Activated naive CD8-positive, alpha-beta T cell (primary cell): ENCODE measurements around the gene HDAC6.
"Not testable (repeated sequence)": the region's sequence is repeated elsewhere in the genome, so short reads cannot be mapped to it uniquely, and the experiment has no call there.

Experiments
- H3K27ac Mint-ChIP-seq: one replicate; pipeline ENCODE4 v1.8.0; 2021; ENCODE audit warnings: mixed read lengths
- H3K27me3 Mint-ChIP-seq: one replicate; pipeline ENCODE4 v1.8.0; 2021; ENCODE audit warnings: mixed read lengths
- H3K36me3 Mint-ChIP-seq: one replicate; pipeline ENCODE4 v1.8.0; 2021; ENCODE audit warnings: mixed read lengths
- H3K4me1 Mint-ChIP-seq: one replicate; pipeline ENCODE4 v1.8.0; 2021; ENCODE audit warnings: low read depth, mixed read lengths
- H3K4me3 Mint-ChIP-seq: one replicate; pipeline ENCODE4 v1.8.0; 2021; ENCODE audit warnings: mild to moderate bottlenecking, mixed read lengths
- H3K9me3 Mint-ChIP-seq: one replicate; pipeline ENCODE4 v1.8.0; 2021; ENCODE audit warnings: low read depth, mixed read lengths

The HDAC6 gene

DNA sequence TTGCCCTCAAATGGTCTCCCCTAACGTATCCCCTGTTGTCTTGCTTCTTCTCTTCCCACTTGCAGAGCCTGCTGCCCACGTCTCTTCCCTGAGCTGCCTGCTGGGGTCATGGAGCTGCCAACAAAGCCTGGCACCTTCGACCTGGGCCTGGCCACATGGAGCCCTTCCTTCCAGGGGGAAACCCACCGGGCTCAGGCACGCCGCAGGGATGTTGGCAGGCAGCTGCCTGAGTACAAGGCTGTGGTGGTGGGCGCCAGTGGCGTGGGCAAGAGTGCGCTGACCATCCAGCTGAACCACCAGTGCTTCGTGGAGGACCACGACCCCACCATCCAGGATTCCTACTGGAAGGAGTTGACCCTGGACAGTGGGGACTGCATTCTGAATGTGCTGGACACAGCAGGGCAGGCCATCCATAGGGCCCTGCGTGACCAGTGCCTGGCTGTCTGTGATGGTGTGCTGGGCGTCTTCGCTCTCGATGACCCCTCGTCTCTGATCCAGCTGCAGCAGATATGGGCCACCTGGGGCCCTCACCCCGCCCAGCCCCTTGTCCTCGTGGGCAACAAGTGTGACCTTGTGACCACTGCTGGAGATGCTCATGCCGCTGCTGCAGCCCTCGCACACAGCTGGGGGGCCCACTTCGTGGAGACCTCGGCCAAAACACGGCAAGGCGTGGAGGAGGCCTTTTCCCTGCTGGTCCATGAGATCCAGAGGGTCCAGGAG, 27.3 kb downstream of the HDAC6 start:
- peaks cover 2% of the 10 kb centered on the region for H3K27me3 Mint-ChIP-seq
- H3K9me3 Mint-ChIP-seq: no peaks in the 10 kb centered on the region
- no peak overlapping the region for H3K4me3 Mint-ChIP-seq
- H3K27ac Mint-ChIP-seq: no peak overlapping the region
- H3K36me3 Mint-ChIP-seq: no peaks in the 10 kb centered on the region
- H3K4me1 Mint-ChIP-seq: peaks cover 11% of the 10 kb centered on the region

DNA sequence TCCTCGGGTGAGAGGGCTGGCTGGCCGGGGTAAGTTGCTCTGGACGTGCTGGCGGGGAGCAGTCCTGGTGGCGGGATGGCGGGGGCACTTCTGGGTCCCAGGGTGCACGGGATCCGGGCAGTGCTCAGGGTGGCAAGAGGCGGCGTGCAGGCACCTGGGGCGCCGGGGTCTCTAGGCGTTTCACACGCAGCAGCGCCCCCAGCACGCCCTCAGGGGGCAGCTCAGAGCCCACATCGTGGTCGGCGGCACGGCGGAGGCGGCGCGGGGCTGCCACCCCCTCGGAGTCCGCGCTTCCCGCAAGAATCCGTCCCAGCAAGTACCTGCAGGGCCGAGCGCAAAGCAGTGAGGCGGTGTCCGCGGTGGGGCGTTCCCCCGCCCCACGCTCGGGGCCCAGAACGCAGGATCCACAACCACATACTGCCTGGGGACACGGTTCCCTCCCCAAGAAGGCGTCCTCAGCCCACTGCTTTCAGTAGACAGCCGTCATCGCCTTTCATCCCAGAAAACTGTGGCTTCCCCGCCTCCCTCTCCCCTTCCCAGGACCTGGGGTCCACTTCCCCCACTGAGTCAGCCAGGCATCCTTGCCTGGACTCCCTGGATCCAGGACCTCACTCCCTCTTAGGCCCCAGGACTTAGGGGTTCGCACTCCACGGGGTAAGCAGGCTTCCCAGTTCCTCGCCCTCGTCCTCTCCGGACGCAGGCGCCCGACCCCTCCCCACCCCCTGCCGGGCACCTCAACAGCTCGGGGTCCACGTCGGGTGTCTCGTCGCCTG, 29.5 kb downstream of the HDAC6 start:
- Mint-ChIP-seq H3K27ac (no peak overlapping the region), H3K27me3 (peaks cover 2% of the 10 kb centered on the region), H3K4me1 (peaks cover 17% of the 10 kb centered on the region), H3K4me3 (no peak overlapping the region), H3K36me3 (no peaks in the 10 kb centered on the region), H3K9me3 (no peaks in the 10 kb centered on the region)

DNA sequence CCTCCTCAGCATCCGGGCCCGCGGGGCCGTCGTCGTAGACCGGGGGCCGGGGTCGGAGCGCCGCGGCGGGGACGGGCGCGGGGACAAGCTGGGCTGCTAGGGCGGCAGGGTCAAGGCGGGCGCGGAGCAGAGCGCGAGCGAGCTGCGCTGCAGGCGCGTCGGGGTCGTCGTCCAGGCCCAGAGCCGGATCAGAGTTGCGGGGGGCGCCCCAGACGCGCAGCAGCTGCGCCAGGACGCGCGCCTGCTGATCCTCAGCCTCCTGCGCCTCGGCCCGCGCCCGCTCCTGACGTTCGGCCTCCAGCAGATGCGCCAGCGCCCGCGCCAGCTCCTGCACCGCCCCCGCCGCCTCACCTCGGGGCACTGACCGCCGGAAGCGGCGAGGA, 30.0 kb downstream of the HDAC6 start:
- Mint-ChIP-seq H3K9me3 (no peaks in the 10 kb centered on the region), H3K27ac (no peak overlapping the region), H3K36me3 (no peaks in the 10 kb centered on the region), H3K4me3 (no peak overlapping the region), H3K4me1 (peaks cover 19% of the 10 kb centered on the region), H3K27me3 (peaks cover 2% of the 10 kb centered on the region)

DNA sequence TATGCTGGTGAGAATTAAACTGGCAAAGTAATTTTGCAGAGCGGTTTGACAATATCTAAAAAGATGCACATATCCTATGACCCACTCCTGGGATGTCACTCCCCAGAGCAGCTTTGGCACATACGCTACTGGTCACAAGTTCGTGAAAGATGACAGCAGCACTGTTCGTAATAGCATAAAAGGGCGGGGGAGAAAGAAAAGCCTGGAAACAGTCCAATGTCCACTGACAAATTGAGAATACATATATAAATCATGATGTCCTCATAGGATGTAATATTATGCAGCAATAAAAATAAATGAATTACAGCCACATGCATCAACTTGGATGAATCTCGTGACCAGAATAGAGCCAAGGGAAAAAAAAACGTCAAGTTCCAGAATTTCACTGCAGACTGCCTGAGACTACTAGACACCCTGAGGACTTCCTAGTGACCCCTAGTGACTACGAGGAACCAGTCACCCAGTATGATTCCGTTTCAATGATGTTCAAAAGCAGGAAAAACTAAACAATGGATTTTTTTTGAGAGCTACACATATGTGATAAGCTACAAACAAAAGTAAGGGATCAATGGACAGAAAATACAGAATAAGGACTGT, 31.8 kb downstream of the HDAC6 start:
- Mint-ChIP-seq H3K4me1 (peaks cover 16% of the 10 kb centered on the region), H3K4me3 (peak overlapping the region; percentile 89), H3K36me3 (no peaks in the 10 kb centered on the region), H3K27ac (no peak overlapping the region), H3K9me3 (no peaks in the 10 kb centered on the region), H3K27me3 (peaks cover 2% of the 10 kb centered on the region)

DNA sequence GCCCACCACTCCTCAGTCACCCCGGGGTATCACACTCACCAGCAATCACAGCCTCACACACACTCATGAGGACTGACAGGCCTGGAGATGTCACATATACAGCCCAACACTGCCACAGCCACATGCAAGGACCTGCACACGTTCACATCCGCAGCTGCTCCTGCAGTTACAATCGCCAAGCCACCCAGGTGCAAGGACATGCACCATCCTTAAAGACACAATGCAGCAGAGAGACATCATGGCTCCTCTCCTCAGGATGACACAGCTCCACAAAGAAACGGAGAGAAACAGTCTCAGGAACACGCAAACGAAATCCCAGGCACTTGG, 32.5 kb downstream of the HDAC6 start:
- Mint-ChIP-seq H3K27ac (peak overlapping the region; percentile 58), H3K4me1 (peaks cover 16% of the 10 kb centered on the region), H3K4me3 (peak overlapping the region; percentile 89), H3K36me3 (no peaks in the 10 kb centered on the region), H3K27me3 (peaks cover 2% of the 10 kb centered on the region), H3K9me3 (no peaks in the 10 kb centered on the region)

DNA sequence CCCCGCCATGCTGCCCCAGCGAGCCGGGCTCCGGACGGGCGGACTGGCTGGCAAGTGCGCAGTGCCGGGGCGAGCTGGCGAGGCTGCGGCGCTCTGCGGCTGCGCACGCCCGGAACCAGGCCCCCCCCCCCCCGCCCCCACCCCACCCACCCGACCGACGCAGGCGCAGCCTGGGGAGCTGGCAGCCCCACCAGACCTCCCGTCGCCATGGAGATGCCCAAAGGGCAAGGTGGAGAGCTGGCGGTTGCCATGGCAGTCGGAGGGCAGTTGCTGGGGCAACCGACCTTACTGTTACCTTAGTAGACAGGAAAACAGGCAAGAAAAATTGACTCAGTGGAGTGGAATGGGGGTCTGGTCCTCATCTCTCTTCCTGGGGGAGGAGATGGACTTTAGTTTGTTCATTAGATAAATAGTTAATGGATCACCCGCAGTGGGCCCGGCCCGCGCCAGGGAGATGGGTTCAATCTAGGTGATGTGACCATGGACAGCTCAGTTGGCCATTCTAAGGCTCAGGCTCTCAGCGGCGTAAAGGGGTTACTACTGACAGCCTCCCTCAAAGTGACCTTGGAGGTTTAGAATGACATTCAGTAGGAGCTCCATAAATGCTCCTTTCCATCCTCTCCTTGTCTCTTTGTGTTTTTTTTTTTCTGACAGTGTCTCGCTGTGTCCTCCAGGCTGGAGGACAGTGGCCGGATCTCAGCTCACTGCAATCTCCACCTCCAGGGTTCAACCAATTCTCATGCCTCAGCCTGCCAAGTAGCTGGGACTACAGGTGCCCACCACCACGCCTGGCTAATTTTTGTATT, 33.9 kb downstream of the HDAC6 start, which contains the start of gene PCSK1N:
Gene PCSK1N (minus strand): TSS at position 87 of the 806 bp plus-strand sequence. CDS start 78 bp downstream, at position 9.
- Mint-ChIP-seq H3K4me3 (peak within 1 kb of the TSS; percentile 89), H3K9me3 (no peaks in the 10 kb centered on the region), H3K27ac (peak within 1 kb of the TSS; percentile 58), H3K4me1 (peaks cover 16% of the 10 kb centered on the region), H3K27me3 (no peaks in the 10 kb centered on the region), H3K36me3 (no peaks in the 10 kb centered on the region)

DNA sequence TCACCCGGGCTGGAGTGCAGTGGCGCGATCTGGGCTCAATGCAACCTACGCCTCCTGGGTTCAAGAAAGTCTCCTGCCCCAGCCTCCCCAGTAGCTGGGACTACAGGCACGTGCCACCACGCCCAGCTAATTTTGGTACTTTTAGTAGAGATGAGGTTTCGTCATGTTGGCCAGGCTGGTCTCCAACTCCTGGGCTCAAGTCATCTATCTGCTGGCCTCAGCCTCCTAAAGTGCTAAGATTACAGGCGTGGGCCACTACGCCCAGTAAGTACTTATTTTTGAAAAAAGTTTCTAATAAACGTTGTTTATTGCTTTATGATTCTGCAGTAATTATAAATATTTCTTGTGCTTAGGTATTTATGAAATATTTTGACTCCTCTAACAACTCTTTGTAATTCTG, 37.8 kb downstream of the HDAC6 start:
- H3K9me3 Mint-ChIP-seq: no peaks in the 10 kb centered on the region
- H3K27ac Mint-ChIP-seq: no peak overlapping the region
- no peaks in the 10 kb centered on the region for H3K36me3 Mint-ChIP-seq
- peaks cover 5% of the 10 kb centered on the region for H3K4me1 Mint-ChIP-seq
- H3K27me3 Mint-ChIP-seq: no peaks in the 10 kb centered on the region
- H3K4me3 Mint-ChIP-seq: no peak overlapping the region

DNA sequence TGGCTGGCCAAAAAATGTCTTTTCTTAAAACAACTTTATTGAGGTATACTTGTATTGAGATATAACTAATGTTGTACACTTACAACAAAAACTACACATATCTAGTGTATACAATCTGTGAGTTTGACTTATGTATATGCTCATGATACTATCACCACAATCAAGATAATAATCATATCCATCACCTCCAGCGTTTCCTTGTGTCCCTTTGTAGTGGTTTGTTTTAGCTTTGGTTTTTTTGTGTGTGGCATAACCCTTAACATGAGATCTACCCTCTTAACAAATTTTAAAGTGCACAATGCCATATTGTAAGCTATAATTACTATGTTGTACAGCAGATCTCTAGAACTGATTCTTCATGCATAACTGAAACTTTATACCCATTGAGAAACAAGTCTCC, 47.0 kb downstream of the HDAC6 start:
- no peak overlapping the region for H3K4me3 Mint-ChIP-seq
- no peaks in the 10 kb centered on the region for H3K36me3 Mint-ChIP-seq
- no peaks in the 10 kb centered on the region for H3K9me3 Mint-ChIP-seq
- H3K4me1 Mint-ChIP-seq: peaks cover 6% of the 10 kb centered on the region
- peaks cover 1% of the 10 kb centered on the region for H3K27me3 Mint-ChIP-seq
- no peak overlapping the region for H3K27ac Mint-ChIP-seq

DNA sequence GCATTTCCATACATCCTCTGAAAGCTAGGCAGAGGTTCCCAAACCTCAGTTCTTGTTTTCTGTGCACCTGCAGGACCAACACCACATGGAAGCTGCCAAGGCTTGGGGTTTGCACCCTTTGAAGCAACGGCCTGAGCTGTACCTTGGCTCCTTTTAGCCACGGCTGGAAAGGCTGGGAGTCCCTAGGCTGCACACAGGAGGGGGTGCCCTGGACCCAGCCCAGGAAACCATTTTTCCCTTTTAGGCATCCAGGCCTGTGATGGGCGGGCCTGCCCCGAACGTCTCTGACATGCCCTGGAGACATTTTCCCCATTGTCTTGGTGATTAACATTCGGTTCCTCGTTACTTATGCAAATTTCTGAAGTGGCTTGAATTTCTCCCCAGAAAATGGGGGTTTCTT, 51.0 kb downstream of the HDAC6 start:
- H3K9me3 Mint-ChIP-seq: no peaks in the 10 kb centered on the region
- no peak overlapping the region for H3K4me3 Mint-ChIP-seq
- no peak overlapping the region for H3K27ac Mint-ChIP-seq
- H3K36me3 Mint-ChIP-seq: no peaks in the 10 kb centered on the region
- peaks cover 10% of the 10 kb centered on the region for H3K4me1 Mint-ChIP-seq
- peaks cover 6% of the 10 kb centered on the region for H3K27me3 Mint-ChIP-seq

DNA sequence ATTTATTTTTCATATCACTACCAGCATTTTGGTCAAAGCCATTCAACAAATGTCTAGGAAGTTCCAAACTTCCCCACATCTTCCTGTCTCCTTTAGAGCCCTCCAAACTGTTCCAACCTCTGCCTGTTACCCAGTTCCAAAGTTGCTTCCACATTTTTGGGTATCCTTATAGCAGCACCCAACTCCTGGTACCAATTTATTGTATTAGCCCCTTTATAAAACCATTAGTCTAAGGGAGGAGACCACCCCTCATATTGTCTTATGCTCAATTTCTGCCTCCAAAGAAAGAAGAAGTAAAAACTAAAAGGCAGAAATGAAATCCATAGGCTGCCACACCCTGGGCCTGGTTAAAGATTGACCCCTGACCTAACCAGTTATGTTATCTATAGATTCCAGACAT, 51.6 kb downstream of the HDAC6 start:
- not testable (repeated sequence) for H3K27ac Mint-ChIP-seq, H3K27me3 Mint-ChIP-seq, H3K4me3 Mint-ChIP-seq, H3K36me3 Mint-ChIP-seq, H3K9me3 Mint-ChIP-seq
- H3K4me1 Mint-ChIP-seq: peaks cover 10% of the 10 kb centered on the region

DNA sequence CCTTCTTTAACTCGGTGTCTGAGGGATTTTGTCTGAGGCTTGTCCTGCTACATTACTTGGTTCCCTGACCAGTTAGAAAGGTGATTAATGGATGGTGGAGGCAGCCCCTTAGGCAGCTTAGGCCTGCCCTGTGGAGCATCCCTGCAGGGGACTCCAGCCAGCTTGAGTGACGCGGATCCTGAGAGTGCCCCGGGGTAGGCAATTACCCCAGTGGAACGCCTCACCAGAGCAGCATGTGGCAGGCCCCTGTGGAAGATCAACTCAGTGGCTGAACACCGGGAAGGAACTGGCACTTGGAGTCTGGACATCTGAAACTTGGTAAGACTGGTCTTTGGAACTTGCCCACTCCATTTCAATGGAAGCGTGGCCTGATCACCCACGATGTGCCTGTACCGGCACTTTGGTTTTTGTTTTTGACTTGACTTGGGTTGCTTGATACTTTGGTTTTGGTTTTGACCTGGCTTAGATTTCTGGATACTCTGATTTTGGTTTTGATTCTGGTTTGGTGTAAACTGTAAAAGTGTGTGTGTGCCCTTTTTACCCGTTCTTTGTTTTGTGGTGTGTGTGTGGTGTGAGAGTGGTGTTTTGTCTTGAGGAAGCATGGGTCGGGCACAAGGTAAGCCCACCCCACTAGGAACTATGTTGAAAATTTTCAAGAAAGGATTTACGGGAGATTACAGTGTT, 52.4 kb downstream of the HDAC6 start:
- not testable (repeated sequence) for H3K27ac Mint-ChIP-seq, H3K4me3 Mint-ChIP-seq, H3K27me3 Mint-ChIP-seq, H3K9me3 Mint-ChIP-seq, H3K36me3 Mint-ChIP-seq, H3K4me1 Mint-ChIP-seq

DNA sequence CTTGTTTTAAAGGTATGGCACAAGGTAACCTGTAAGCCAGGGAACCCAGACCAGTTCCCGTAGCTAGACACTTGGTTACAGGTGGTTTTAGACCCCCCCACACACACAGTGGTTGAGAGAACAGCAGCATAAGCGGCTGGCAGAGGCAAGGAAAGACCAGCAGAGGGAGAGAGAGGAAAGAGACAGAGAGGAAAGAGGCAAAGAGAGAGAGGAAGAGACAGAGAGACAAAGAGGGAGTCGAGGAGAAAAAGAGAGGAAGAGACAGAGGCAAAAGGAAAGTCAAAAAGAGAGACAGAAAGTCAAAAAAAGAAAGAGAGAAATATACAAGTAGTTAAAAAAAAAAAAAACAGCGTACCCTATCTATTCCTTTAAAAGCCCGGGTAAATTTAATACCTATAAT, 53.0 kb downstream of the HDAC6 start:
- peak overlapping the region; percentile 50 for H3K27ac Mint-ChIP-seq

DNA sequence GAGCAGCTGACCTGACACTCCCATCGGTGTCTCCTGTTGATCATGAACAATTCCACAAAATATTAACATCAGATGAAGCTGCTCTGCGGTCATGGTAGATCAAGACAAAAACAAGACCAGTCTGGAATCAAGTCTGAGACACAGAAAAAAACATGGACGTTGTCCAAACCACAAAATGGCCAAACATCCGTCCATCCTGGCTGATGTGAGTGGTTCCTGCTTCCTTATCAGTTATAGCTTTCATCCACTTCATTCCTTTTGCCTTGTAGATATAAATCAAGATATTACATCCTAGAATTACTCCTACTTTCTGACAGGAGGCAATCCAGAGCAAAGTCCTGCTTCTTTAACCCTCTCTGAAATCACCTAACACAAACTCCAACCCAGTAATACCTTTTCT, 62.3 kb downstream of the HDAC6 start:
- Mint-ChIP-seq H3K36me3 (no peaks in the 10 kb centered on the region), H3K27me3 (no peaks in the 10 kb centered on the region), H3K9me3 (no peaks in the 10 kb centered on the region), H3K4me1 (no peaks in the 10 kb centered on the region), H3K4me3 (no peak overlapping the region), H3K27ac (no peak overlapping the region)

More for the DNA sequence above, 53.0 kb downstream of the HDAC6 start:
- Mint-ChIP-seq H3K36me3 (no peaks in the 10 kb centered on the region), H3K4me3 (no peak overlapping the region), H3K4me1 (peaks cover 4% of the 10 kb centered on the region), H3K27me3 (peaks cover 6% of the 10 kb centered on the region), H3K9me3 (no peaks in the 10 kb centered on the region)

DNA sequence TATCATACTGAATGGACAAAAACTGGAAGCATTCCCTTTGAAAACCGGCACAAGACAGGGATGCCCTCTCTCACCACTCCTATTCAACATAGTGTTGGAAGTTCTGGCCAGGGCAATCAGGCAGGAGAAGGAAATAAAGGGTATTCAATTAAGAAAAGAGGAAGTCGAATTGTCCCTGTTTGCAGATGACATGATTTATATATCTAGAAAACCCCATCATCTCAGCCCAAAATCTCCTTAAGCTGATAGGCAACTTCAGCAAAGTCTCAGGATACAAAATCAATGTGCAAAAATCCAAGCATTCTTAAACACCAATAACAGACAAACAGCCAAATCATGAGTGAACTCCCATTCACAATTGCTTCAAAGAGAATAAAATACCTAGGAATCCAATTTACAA, 70.2 kb downstream of the HDAC6 start:
- H3K27me3 Mint-ChIP-seq, H3K4me1 Mint-ChIP-seq, H3K36me3 Mint-ChIP-seq, H3K9me3 Mint-ChIP-seq, H3K4me3 Mint-ChIP-seq, H3K27ac Mint-ChIP-seq: not testable (repeated sequence)
